KOPT-K1 (cell line): ENCODE measurements around the gene PDE11A.

Experiments
- H3K27ac ChIP-seq: fragments of 200-600 bp; sonication (generic); 2 replicates; pipeline ENCODE4 v1.5.1; 2016; ENCODE audit warnings: antibody characterized with exemption, mild to moderate bottlenecking, low read depth, low read length; ENCODE audit not compliant: poor library complexity, severe bottlenecking
- H3K36me3 ChIP-seq: fragments of 200-600 bp; sonication (generic); 2 replicates; pipeline ENCODE4 v1.5.1; 2017; ENCODE audit warnings: antibody characterized with exemption, mild to moderate bottlenecking, low read length, moderate library complexity; ENCODE audit not compliant: insufficient read depth
- H3K9me3 ChIP-seq: fragments of 200-600 bp; sonication (generic); 2 replicates; pipeline ENCODE4 v1.5.1; 2017; ENCODE audit warnings: antibody characterized with exemption, low read length, mild to moderate bottlenecking; ENCODE audit not compliant: insufficient read depth, poor library complexity, severe bottlenecking

Gene PDE11A

DNA sequence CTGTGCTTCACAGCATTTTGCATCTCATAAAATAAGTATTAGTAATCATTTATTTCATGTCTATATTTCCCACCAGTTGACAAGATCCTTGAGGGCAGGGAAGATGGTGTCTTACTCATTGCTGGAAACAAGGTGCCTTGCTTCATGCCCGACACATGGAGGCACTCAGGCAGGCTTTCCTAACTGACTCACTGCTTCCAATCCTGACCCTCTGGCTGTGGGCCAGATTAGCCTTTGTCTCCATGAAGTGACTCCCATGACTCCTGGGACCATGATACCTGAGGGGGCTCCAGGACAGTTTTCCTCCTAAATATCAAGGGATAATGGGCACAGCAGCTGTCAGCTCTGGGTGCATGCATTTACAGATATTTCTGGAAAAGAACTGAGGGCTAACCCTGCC lies 405.0 kb downstream of the PDE11A start:
- Histone ChIP-seq H3K9me3 (no peaks in the 10 kb centered on the region), H3K36me3 (no peaks in the 10 kb centered on the region), H3K27ac (no peak overlapping the region)

DNA sequence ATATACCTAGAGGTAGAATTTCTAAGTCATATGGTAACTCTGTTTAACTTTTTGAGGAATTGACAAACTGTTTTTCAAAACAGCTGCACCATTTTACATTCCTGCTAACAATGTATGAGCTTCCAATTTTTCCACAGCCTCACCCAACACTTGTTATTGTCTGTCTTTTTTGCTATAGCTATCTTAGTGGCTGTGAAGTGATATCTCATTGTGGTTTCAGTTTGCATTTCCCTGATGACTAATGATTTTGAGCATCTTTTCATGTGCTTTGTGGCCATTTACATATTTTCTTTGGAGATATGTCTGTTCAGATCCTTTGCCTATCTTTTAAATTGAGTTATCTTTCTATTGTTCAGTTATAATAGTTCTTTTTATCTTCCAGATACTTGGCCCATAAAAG lies 406.2 kb downstream of the PDE11A start:
- no peaks in the 10 kb centered on the region for H3K36me3 ChIP-seq
- H3K9me3 ChIP-seq: no peaks in the 10 kb centered on the region
- H3K27ac ChIP-seq: no peak overlapping the region

DNA sequence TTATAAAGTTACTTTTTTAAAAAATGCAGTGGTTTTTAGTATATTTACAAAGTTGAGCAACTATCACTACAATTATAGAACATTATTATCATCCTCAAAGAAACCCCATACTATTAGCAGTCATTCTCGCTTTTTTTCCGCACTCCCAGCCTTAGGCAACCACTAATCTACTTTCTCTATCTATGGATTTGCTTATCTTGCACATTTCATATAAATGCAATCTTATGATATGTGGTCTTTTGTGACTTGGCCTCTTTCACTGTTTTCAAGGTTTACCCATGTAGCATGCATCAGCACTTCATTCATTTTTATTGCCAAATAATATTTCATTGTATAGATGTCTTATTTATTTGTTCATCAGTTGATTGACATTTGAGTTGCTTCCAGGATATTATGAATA lies 406.6 kb downstream of the PDE11A start:
- Histone ChIP-seq H3K27ac (no peak overlapping the region), H3K9me3 (no peaks in the 10 kb centered on the region), H3K36me3 (no peaks in the 10 kb centered on the region)

DNA sequence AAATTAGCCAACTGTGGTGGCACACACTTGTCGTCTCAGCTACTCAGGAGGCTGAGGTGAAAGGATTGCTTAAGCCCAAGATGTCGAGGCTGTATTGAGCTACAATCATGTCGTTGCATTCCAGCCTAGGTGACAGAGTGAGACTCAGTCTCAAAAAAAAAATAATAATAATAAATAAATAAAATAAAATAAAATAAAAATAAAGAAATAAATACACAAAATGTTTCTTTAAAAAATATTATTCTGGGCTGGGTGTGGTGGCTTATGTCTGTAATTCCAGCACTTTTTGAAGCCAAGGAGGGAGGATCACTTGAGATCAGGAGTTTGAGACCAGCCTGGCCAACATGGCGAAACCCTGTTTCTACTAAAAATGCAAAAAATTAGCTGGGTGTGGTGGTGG lies 407.2 kb downstream of the PDE11A start:
- H3K27ac ChIP-seq: no peak overlapping the region
- no peaks in the 10 kb centered on the region for H3K9me3 ChIP-seq
- no peaks in the 10 kb centered on the region for H3K36me3 ChIP-seq

DNA sequence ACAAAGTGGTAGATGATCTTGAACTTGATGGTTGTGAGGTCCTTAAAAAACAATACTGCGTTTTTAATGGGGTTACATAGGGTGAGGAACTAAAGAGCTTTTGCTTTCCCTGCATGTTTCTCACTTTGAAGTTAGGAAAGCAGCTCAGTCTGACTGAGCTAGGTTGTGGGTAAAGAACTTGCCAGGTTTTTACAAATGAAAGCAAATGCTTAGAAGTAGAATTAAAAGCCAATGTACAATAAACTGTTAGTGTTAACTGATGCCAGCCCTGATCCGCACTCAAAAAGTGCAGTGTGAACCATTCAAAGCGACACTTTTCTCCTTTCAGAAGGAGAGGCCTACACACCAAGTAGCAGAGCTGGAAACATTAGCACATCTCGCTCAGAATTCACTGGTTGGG lies 409.7 kb downstream of the PDE11A start:
- Histone ChIP-seq H3K36me3 (no peaks in the 10 kb centered on the region), H3K27ac (no peak overlapping the region), H3K9me3 (no peaks in the 10 kb centered on the region)

- Histone ChIP-seq H3K36me3 (no peaks in the 10 kb centered on the region), H3K27ac (no peak overlapping the region), H3K9me3 (no peaks in the 10 kb centered on the region)
Measured at GRCh38 chr2:177660742-177661141, 411.8 kb downstream of the PDE11A start.

- no peaks in the 10 kb centered on the region for H3K9me3 ChIP-seq
- no peak overlapping the region for H3K27ac ChIP-seq
- H3K36me3 ChIP-seq: no peaks in the 10 kb centered on the region
Measured at GRCh38 chr2:177658309-177658708, 414.3 kb downstream of the PDE11A start.

- H3K27ac ChIP-seq: no peak overlapping the region
- H3K36me3 ChIP-seq: no peaks in the 10 kb centered on the region
- no peaks in the 10 kb centered on the region for H3K9me3 ChIP-seq
Measured at GRCh38 chr2:177651833-177652232, 420.7 kb downstream of the PDE11A start.

DNA sequence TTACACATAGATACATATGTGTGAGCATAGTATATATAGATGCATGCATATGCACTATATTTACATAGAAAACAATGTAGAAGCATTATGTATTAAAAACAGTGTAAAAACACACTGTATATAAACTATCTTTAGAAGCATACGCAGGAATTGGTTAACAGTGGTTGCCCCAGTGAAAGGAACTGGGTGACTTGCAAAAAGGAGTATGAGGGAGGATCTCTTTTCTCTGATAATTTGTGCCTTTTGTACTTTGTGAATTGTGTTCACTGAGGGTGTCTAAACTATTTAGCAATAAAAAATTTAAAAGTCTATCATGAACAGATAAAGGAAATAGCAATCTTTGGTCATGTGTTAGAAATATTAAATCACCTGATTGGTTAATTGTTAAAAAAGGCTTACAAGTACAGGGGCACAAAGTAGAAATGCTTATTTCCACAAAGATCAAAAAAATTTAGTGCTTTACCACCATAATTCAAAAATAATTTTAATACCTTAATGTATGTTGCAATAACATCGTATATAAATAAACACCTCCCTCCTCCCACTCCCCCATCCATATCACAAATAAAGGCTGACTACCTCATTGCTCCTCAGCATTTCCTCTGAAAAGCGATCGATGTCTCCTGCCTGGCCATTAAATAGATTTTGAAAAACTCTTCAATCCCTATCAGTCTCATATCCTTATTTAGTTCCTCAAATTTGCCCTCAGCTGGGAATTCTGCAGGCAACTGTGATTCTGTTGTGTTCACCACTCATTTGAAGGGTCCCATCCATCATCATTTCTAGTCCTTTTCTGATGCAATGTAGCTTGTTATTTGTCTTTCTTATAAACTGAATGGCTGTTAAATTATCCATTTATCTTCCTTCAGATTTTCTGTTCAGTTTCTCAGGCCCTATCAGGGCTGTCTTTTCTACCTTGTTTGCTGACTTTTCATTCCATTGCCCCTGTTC lies 422.7 kb downstream of the PDE11A start:
- Histone ChIP-seq H3K36me3 (no peaks in the 10 kb centered on the region), H3K27ac (no peak overlapping the region), H3K9me3 (no peaks in the 10 kb centered on the region)

- Histone ChIP-seq H3K36me3 (no peaks in the 10 kb centered on the region), H3K27ac (no peak overlapping the region), H3K9me3 (no peaks in the 10 kb centered on the region)
Measured at GRCh38 chr2:177646791-177647190, 425.8 kb downstream of the PDE11A start.

GRCh38 chr2:177646241-177646640 lies 426.3 kb downstream of the PDE11A start:
- no peaks in the 10 kb centered on the region for H3K9me3 ChIP-seq
- no peaks in the 10 kb centered on the region for H3K36me3 ChIP-seq
- H3K27ac ChIP-seq: no peak overlapping the region

- H3K9me3 ChIP-seq: no peaks in the 10 kb centered on the region
- no peak overlapping the region for H3K27ac ChIP-seq
Measured at GRCh38 chr2:177641331-177641730, 431.2 kb downstream of the PDE11A start.

GRCh38 chr2:177640423-177640822 lies 432.2 kb downstream of the PDE11A start:
- no peak overlapping the region for H3K27ac ChIP-seq
- H3K36me3 ChIP-seq: no peaks in the 10 kb centered on the region
- H3K9me3 ChIP-seq: no peaks in the 10 kb centered on the region

More at GRCh38 chr2:177641331-177641730, 431.2 kb downstream of the PDE11A start:
- H3K36me3 ChIP-seq: no peaks in the 10 kb centered on the region

DNA sequence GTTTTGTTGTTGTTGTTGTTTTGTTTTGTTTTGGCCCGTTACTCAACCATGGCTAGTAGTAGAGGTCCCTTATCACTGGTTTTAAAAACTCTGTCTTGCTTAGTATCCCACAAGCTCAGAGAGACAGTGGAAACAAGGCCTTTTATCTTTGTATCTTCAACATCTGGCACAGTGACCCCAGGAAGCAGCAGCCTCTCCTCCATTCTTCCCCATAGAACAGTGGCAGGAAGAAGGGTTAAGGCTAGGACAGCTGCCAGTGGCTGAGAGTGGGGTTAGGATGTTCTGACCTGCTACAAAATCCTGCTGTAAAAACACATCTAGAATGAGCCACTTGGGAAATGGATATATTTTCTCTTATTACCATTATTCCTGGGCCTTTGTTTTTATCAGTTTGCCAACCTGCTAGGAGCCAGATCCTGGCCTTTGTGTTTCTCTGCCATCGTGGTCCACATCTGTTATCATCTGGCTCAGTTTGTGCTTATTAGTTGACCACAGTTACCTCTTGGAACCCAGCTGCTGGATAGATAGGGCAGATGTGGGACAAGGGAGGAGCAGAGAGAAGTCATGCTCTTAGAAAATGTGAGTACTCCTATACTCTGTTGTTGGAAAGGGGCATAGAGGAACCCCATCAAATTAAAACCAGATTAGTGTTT lies 433.2 kb downstream of the PDE11A start:
- H3K27ac ChIP-seq: no peak overlapping the region
- no peaks in the 10 kb centered on the region for H3K9me3 ChIP-seq
- H3K36me3 ChIP-seq: no peaks in the 10 kb centered on the region

DNA sequence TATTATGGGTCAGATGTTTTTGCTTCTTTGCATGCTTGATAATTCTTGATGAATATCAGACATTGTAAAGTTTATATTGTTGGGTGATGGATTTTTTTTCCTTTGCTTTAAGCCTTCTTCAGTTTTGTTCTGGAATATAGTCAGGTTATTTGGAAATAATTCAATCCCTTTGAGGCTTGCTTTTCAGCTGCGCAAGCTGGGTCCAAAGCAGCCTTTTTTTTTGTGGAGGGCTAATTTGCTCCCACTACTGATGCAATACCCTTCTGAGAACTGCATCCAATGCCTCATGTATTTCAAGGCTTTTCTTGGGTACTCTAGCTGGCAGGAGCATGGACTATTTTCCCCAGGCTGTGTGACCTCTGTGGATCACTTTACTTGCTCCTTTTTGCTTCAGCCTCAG lies 434.1 kb downstream of the PDE11A start:
- Histone ChIP-seq H3K36me3 (no peaks in the 10 kb centered on the region), H3K27ac (no peak overlapping the region), H3K9me3 (no peaks in the 10 kb centered on the region)

- Histone ChIP-seq H3K36me3 (no peaks in the 10 kb centered on the region), H3K27ac (no peak overlapping the region), H3K9me3 (no peaks in the 10 kb centered on the region)
Measured at GRCh38 chr2:177636672-177637071, 435.9 kb downstream of the PDE11A start.
